ENCODE results near the gene IQSEC1. TPM values are rescaled to one million over a fixed set of nuclear protein-coding genes. Genes with fewer than 3 reads are reported as not detected.

The IQSEC1 gene
- total and polyA plus RNA-seq, 8 donors, result 24.9 to 57.0 (median 34.2) TPM

GRCh38 chr3:12965999-12966846 is 107.0 kb downstream of the IQSEC1 start:
- peak overlapping the region; percentile 74 to 80 for H3K4me3 ChIP-seq
- no peak for TF ChIP-seq CTCF (IDR thresholded peaks at IDR 0.05)
- peaks cover 0 to 5% of the 10 kb centered on the region in 2 donors for H3K27me3 ChIP-seq
- H3K27ac ChIP-seq, result no peak overlapping the region
- ATAC-seq (no peak), DNase-seq (peak in 1 of 4 donors; percentile 61)
- H3K4me1 ChIP-seq, result peaks cover 37 to 74% of the 10 kb centered on the region in 2 donors
- H3K36me3 ChIP-seq, result peaks cover 0 to 4% of the 10 kb centered on the region in 2 donors
- no peaks in the 10 kb centered on the region for H3K9me3 ChIP-seq
- intact Hi-C loops (cut with DNase I), result no loop called here

GRCh38 chr3:12964711-12965612 is 108.3 kb downstream of the IQSEC1 start:
- TF ChIP-seq CTCF (IDR thresholded peaks at IDR 0.05), result no peak
- no peaks in the 10 kb centered on the region for H3K9me3 ChIP-seq
- H3K4me1 ChIP-seq, result peaks cover 37 to 86% of the 10 kb centered on the region in 2 donors
- peaks cover 0 to 5% of the 10 kb centered on the region in 2 donors for H3K27me3 ChIP-seq
- H3K36me3 ChIP-seq, result peaks cover 0 to 4% of the 10 kb centered on the region in 2 donors
- ATAC-seq, result peak; percentile 9
- intact Hi-C loops (cut with DNase I), result no loop called here
- H3K27ac ChIP-seq, result peak overlapping the region; percentile 33 to 63
- DNase-seq, result peak in 1 of 4 donors; percentile 22
- H3K4me3 ChIP-seq, result no peak overlapping the region

- Histone ChIP-seq H3K4me3 (no peak overlapping the region), H3K36me3 (peaks cover 0 to 4% of the 10 kb centered on the region in 2 donors), H3K9me3 (no peaks in the 10 kb centered on the region), H3K4me1 (peaks cover 36 to 94% of the 10 kb centered on the region in 2 donors), H3K27ac (peak overlapping the region; percentile 33 to 63), H3K27me3 (peaks cover 0 to 5% of the 10 kb centered on the region in 2 donors)
- TF ChIP-seq CTCF (IDR thresholded peaks at IDR 0.05), result no peak
- ATAC-seq (no peak), DNase-seq (peak in 1 of 4 donors; percentile 31)
- intact Hi-C loops (cut with DNase I), result no loop called here
Measured at GRCh38 chr3:12963922-12964701, 109.1 kb downstream of the IQSEC1 start.

- H3K4me3 ChIP-seq, result no peak overlapping the region
- TF ChIP-seq CTCF (IDR thresholded peaks at IDR 0.05), result no peak
- peaks cover 34 to 94% of the 10 kb centered on the region in 2 donors for H3K4me1 ChIP-seq
- peaks cover 0 to 4% of the 10 kb centered on the region in 2 donors for H3K36me3 ChIP-seq
- peaks cover 0 to 5% of the 10 kb centered on the region in 2 donors for H3K27me3 ChIP-seq
- ATAC-seq (no peak), DNase-seq (no peak)
- intact Hi-C loops (cut with DNase I), result no loop called here
- peak overlapping the region in 1 of 2 donors; percentile 63 for H3K27ac ChIP-seq
- no peaks in the 10 kb centered on the region for H3K9me3 ChIP-seq
Measured at GRCh38 chr3:12963231-12963896, 109.9 kb downstream of the IQSEC1 start.
